HCT116 (cell line): ENCODE data around the gene EVA1A.

Source experiments
- CTCF ChIP-seq, 3 experiments: fragments of 200-600 bp in 1 of 3; sonication (generic) in 1 of 3; IDR thresholded peaks in 2 of 3; conservative IDR thresholded peaks in 1 of 3; 2 replicates each; pipeline ENCODE4 v1.5.1; 2012 to 2017; ENCODE audit warnings: low read depth in 2 of 3, low read length in 2 of 3, antibody characterized with exemption in 1 of 3, borderline replicate concordance in 1 of 3, control low read depth in 1 of 3, mild to moderate bottlenecking in 1 of 3, mixed read lengths in 1 of 3, mixed run types in 1 of 3, moderate library complexity in 1 of 3; ENCODE audit not compliant: insufficient read depth in 1 of 3
- EZH2phosphoT487 ChIP-seq: fragments of 200-600 bp; IDR thresholded peaks from 2 replicates; pipeline ENCODE4 v1.6.1; 2018; ENCODE audit warnings: antibody characterized with exemption, borderline replicate concordance
- MAX ChIP-seq: IDR thresholded peaks from 2 replicates; pipeline ENCODE4 v1.6.1; 2012
- POLR2AphosphoS5 ChIP-seq: IDR thresholded peaks from 2 replicates; pipeline ENCODE4 v1.6.1; 2011; ENCODE audit warnings: mild to moderate bottlenecking, low read depth, low read length, moderate library complexity
- RAD21 ChIP-seq: IDR thresholded peaks from 2 replicates; pipeline ENCODE4 v1.6.1; 2012; ENCODE audit warnings: low read depth, mild to moderate bottlenecking
- SRF ChIP-seq: IDR thresholded peaks from 2 replicates; pipeline ENCODE4 v1.6.1; 2012; ENCODE audit warnings: low read depth

DNA sequence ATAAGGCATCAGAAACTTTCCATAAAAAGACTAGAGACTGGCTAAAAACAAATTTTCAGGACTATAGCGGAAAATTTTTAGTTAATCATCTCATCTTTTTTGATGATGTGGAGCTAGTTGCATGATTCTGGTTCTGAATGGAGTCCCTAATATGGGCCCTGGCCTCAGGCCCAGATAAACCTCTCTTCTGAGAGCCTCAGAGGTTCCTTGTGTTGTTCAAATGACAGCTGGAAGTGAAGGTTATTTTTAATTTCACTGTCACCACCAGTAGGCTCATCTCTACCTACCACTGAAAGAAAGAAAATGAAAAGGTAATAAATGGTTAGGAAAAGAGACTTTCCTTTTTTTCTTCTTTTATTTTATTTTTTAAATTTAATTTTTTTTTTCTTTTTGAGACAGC is 75.9 kb downstream of the EVA1A start:
- TF ChIP-seq POLR2AphosphoS5 (no peak), CTCF (IDR thresholded peaks at IDR 0.05 in 2 of 3, conservative IDR thresholded peaks at IDR 0.05 in 1 of 3; ENCODE audit: borderline replicate concordance in 1 of 3, insufficient read depth in 1 of 3, low read depth in 2 of 3, low read length in 2 of 3) (no peak), SRF (no peak), RAD21 (no peak), MAX (no peak), EZH2phosphoT487 (no peak)
